Measurements from ENCODE around the gene NSMF. TPM values are rescaled to one million over a fixed set of nuclear protein-coding genes. Genes with fewer than 3 reads are reported as not detected.
A peak's percentile ranks its signal among the peaks of the same experiment; 100 is the strongest.

The NSMF gene
- total RNA-seq, 1 donor from 2014 or later, result 68.6 TPM

GRCh38 chr9:137486141-137486490 is 27.0 kb upstream of the NSMF start:
- Mint-ChIP-seq H3K4me3 (no peak overlapping the region), H3K27ac (no peak overlapping the region), H3K36me3 (ENCODE audit: low read depth) (no peaks in the 10 kb centered on the region), H3K4me1 (peaks cover 15% of the 10 kb centered on the region), H3K27me3 (no peaks in the 10 kb centered on the region), H3K9me3 (no peaks in the 10 kb centered on the region)
- intact Hi-C loops (cut with micrococcal nuclease), result no loop called here
- DNase-seq, result no peak

- Mint-ChIP-seq H3K4me3 (no peak overlapping the region), H3K27ac (no peak overlapping the region), H3K27me3 (no peaks in the 10 kb centered on the region), H3K4me1 (peaks cover 9% of the 10 kb centered on the region), H3K9me3 (no peaks in the 10 kb centered on the region), H3K36me3 (ENCODE audit: low read depth) (no peaks in the 10 kb centered on the region)
- no peak for DNase-seq
- intact Hi-C loops (cut with micrococcal nuclease), result no loop called here
Observed at GRCh38 chr9:137485343-137486140, 26.4 kb upstream of the NSMF start.

DNA sequence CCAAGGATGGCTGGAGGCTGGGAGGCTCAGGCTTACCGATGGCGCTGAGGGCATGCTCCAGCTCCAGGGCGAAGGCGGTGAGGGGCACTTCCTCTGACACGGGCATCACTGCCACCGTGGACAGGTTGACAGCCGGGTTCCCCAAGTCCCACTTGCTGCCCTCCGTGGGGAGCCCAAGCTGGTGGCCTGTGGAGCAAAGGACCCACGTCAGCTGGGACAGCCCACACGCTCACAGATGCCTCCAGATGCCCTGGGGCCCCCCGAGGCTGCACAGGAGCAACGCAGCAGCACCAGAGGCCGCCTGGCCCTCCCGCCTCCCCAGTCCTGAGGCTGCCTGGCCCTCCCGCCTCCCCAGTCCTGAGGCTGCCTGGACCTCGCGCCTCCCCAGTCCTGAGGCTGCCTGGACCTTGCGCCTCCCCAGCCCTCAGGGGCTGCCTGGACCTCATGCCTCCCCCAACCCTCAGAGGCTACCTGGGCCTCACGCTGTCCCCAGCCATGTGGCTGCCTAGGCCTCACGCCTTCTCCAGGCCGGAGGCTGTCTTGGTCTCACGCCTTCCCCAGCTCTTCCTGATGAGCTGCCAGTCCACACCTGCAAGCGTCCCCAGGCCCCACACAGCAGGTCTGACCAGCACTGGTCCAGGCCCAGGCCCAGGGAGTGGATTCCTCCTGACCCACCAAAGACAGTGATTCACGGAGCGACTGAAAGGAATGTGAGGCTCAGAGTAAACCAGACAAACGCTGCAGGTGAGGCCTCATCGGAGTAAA is 25.6 kb upstream of the NSMF start:
- H3K4me1 Mint-ChIP-seq, result peaks cover 7% of the 10 kb centered on the region
- intact Hi-C loops (cut with micrococcal nuclease), result no loop called here
- no peaks in the 10 kb centered on the region for H3K9me3 Mint-ChIP-seq
- no peak for DNase-seq
- no peaks in the 10 kb centered on the region for H3K27me3 Mint-ChIP-seq
- no peaks in the 10 kb centered on the region for H3K36me3 Mint-ChIP-seq (ENCODE audit: low read depth)
- no peak overlapping the region for H3K4me3 Mint-ChIP-seq
- no peak overlapping the region for H3K27ac Mint-ChIP-seq

GRCh38 chr9:137482094-137482781 is 23.1 kb upstream of the NSMF start:
- intact Hi-C loops (cut with micrococcal nuclease), result no loop called here
- DNase-seq, result peak; percentile 64
- no peaks in the 10 kb centered on the region for H3K36me3 Mint-ChIP-seq (ENCODE audit: low read depth)
- no peaks in the 10 kb centered on the region for H3K27me3 Mint-ChIP-seq
- no peak overlapping the region for H3K4me3 Mint-ChIP-seq
- H3K4me1 Mint-ChIP-seq, result peaks cover 7% of the 10 kb centered on the region
- H3K27ac Mint-ChIP-seq, result no peak overlapping the region
- no peaks in the 10 kb centered on the region for H3K9me3 Mint-ChIP-seq

GRCh38 chr9:137480686-137481683 is 21.9 kb upstream of the NSMF start:
- peaks cover 7% of the 10 kb centered on the region for H3K4me1 Mint-ChIP-seq
- H3K9me3 Mint-ChIP-seq, result peaks cover 4% of the 10 kb centered on the region
- H3K27ac Mint-ChIP-seq, result no peak overlapping the region
- no peaks in the 10 kb centered on the region for H3K27me3 Mint-ChIP-seq
- peaks cover 2% of the 10 kb centered on the region for H3K36me3 Mint-ChIP-seq (ENCODE audit: low read depth)
- intact Hi-C loops (cut with micrococcal nuclease), result no loop called here
- no peak for DNase-seq
- H3K4me3 Mint-ChIP-seq, result no peak overlapping the region

DNA sequence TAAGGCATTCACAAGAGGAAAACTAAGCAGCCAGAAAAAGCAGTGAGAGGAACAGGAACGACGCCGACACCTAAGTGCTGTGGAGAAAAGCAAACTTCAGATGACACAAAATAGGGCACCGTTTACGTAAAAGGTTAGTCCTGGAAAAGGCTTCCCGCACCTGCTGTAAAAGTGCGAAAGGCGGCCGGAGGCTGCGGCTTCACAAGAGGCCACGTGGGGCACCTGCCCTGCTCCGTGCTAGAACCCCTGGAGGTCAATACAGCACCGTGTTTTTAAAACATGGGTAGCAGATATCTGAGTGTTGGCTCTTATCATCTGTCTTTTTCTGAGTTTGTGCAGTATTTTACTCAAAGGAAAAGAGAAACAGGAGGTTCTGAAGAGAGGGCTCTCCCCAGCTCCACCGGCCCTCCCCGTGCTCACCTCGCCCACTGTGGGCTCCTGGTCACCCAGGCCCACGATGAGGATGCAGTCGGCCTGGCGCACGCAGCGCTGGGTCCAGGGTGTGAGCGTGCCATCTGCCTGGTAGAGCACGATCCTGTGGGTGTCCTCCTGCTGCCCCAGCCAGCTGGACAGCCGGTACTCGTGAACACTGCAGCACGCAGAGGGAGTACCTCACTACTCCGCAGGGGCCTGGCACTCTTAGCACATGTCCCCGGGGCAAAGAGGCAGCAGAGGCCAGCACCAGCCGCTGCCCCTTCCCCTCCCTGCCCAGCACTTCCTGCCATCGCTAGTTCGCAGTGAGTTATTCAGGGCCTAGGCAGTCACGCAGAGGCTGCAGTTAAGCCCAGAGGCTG is 21.0 kb upstream of the NSMF start:
- Mint-ChIP-seq H3K9me3 (peaks cover 8% of the 10 kb centered on the region), H3K4me3 (no peak overlapping the region), H3K4me1 (peaks cover 7% of the 10 kb centered on the region), H3K27me3 (no peaks in the 10 kb centered on the region), H3K27ac (no peak overlapping the region), H3K36me3 (ENCODE audit: low read depth) (peaks cover 6% of the 10 kb centered on the region)
- intact Hi-C loops (cut with micrococcal nuclease), result no loop called here
- DNase-seq, result no peak

GRCh38 chr9:137478962-137479861 is 20.1 kb upstream of the NSMF start:
- DNase-seq, result no peak
- Mint-ChIP-seq H3K36me3 (ENCODE audit: low read depth) (peaks cover 8% of the 10 kb centered on the region), H3K27me3 (no peaks in the 10 kb centered on the region), H3K27ac (no peak overlapping the region), H3K4me1 (peaks cover 7% of the 10 kb centered on the region), H3K4me3 (no peak overlapping the region), H3K9me3 (peaks cover 12% of the 10 kb centered on the region)
- intact Hi-C loops (cut with micrococcal nuclease), result no loop called here

DNA sequence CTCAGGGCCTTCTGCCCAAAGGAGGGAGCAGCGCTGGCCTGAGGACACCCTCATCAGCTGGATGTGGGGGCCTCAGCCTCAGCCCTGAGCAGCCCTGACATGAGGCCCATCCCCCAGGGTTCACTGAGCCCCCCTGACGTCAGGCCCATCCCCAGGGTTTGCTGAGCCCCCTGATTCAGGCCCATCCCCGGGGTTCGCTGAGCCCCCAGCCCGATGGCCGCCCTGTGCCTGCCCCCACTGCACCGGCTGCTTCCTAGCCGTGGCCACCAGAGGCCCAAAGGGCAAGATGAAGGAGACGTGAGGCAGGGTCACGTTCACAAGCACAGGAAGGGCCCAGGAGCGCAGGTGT is 19.5 kb upstream of the NSMF start:
- intact Hi-C loops (cut with micrococcal nuclease), result no loop called here
- Mint-ChIP-seq H3K4me1 (peaks cover 7% of the 10 kb centered on the region), H3K27me3 (no peaks in the 10 kb centered on the region), H3K27ac (no peak overlapping the region), H3K36me3 (ENCODE audit: low read depth) (peaks cover 10% of the 10 kb centered on the region), H3K9me3 (peaks cover 15% of the 10 kb centered on the region), H3K4me3 (no peak overlapping the region)
- no peak for DNase-seq

DNA sequence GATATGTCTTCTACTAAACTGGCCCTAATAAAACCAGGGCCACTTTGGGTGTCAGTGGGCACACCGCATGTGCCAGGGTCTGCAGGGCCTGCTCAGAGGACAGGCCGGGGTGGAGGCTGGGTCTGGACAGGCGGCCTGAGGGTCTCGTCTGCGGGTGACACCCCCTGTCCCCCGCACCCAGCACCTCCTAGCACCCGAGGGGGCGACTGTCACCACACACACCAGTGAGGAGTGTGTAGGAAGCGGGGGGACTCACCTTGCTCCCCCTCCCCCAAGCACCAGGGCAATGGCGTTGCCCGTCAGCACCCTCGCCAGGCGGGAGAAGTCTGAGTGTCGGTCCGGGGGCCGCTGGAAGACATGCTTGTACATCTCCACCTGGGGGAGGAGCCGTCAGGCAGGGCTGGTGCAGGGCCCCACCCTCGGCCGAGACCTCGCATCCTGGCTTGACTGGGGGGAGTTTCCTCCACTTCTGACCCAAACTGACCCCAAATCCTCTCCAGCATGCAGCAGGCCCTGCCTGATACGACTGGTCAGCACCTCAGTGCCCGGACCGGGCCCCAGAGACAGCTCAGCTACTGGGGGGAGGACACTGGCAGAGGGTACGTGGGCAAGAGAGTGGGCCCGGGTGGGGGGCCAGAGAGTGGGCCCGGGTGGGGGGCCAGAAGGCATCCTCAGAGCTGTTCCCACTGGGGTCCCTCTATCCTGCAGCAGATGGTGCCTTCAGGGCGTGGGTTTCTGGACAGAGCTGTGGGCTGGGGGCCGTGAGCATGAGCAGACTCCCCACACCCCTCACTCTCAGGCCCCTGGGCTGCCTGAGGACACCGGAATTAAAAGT is 18.9 kb upstream of the NSMF start:
- no peak for DNase-seq

GRCh38 chr9:137476856-137477255 is 17.7 kb upstream of the NSMF start:
- intact Hi-C loops (cut with micrococcal nuclease), result no loop called here
- H3K27ac Mint-ChIP-seq, result no peak overlapping the region

More for the DNA sequence above, 18.9 kb upstream of the NSMF start:
- Mint-ChIP-seq H3K36me3 (ENCODE audit: low read depth) (peaks cover 12% of the 10 kb centered on the region), H3K4me3 (no peak overlapping the region), H3K27me3 (peaks cover 2% of the 10 kb centered on the region), H3K4me1 (peaks cover 7% of the 10 kb centered on the region), H3K9me3 (peaks cover 21% of the 10 kb centered on the region), H3K27ac (no peak overlapping the region)
- intact Hi-C loops (cut with micrococcal nuclease), result no loop called here

DNA sequence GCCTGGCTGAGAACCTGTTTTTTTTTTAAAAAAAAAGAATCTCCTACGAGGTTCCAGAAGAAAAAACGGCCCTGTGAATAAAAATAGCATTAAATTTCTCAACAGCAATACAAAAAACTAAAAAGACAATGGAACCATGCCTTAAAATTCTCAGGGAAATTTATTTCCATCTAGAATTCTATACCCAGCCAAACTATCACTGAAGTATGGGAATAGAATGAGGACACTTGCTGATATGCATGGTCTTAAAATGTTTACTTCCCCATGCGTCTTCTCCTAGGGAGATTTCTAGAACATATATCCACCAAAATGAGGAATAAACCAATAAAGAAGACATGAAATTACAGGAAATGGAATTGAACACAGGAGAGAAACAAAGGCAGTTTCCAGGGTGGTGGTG is 16.5 kb upstream of the NSMF start:
- Mint-ChIP-seq H3K27me3 (peaks cover 7% of the 10 kb centered on the region), H3K36me3 (ENCODE audit: low read depth) (peaks cover 12% of the 10 kb centered on the region), H3K27ac (no peak overlapping the region), H3K4me3 (no peak overlapping the region), H3K9me3 (peaks cover 24% of the 10 kb centered on the region), H3K4me1 (peaks cover 3% of the 10 kb centered on the region)
- intact Hi-C loops (cut with micrococcal nuclease), result no loop called here
- no peak for DNase-seq

More at GRCh38 chr9:137476856-137477255, 17.7 kb upstream of the NSMF start:
- no peak for DNase-seq
- Mint-ChIP-seq H3K4me3 (no peak overlapping the region), H3K4me1 (peaks cover 2% of the 10 kb centered on the region), H3K36me3 (ENCODE audit: low read depth) (peaks cover 12% of the 10 kb centered on the region), H3K9me3 (peaks cover 24% of the 10 kb centered on the region), H3K27me3 (peaks cover 2% of the 10 kb centered on the region)

Measured in activated CD4-positive, alpha-beta T cell treated with anti-CD3 and anti-CD28 coated beads, Interleukin-2, amount 10 ng/mL, durations not matched to agents 24 days and 14 days (primary cell).